GM19193 (cell line): ENCODE results near the gene CLIC3.

Source experiments
- POLR2A ChIP-seq: IDR thresholded peaks from 4 replicates; pipeline ENCODE4 v1.6.1; 2011; ENCODE audit not compliant: insufficient read depth, insufficient read length; ENCODE audit errors: extremely low read depth

CLIC3 gene

DNA sequence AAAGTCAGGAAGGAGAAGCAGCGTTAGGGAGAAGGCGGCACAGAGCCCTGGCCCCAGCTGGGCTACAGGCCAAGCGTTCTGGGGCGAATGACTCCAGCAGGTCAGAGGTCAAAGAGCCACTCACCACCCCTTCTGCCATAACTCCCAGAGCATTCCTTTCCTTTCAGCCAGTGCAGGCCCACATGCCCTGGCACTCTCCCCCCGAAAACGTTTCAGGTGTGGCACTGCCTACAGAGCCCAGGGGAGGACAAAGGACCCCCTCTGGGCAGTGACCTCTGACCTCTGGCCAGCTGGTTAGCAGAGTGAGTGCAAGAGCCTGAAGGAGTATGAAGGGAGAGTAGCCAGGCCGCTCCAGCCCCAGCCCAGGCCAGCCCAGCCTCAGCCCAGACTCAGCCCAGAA lies 26.8 kb upstream of the CLIC3 start:
- TF ChIP-seq POLR2A: no peak

DNA sequence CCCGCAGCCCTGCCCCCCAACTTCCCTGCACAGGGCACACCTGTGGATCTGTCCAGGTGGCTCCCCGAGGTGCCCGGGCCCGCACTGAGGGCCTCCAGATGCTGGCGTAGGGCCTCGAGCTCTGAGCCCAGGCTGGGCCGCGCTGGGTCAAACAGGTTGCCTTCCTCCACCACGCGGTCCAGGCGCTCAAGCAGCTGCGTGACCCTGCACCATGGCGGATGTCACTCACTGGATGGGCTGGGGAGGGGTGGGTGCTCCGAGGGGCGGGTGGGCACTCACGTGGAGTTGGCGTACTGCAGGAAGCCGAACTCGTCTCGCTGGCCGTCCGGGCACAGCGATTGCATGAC lies 26.3 kb upstream of the CLIC3 start:
- no peak for TF ChIP-seq POLR2A

DNA sequence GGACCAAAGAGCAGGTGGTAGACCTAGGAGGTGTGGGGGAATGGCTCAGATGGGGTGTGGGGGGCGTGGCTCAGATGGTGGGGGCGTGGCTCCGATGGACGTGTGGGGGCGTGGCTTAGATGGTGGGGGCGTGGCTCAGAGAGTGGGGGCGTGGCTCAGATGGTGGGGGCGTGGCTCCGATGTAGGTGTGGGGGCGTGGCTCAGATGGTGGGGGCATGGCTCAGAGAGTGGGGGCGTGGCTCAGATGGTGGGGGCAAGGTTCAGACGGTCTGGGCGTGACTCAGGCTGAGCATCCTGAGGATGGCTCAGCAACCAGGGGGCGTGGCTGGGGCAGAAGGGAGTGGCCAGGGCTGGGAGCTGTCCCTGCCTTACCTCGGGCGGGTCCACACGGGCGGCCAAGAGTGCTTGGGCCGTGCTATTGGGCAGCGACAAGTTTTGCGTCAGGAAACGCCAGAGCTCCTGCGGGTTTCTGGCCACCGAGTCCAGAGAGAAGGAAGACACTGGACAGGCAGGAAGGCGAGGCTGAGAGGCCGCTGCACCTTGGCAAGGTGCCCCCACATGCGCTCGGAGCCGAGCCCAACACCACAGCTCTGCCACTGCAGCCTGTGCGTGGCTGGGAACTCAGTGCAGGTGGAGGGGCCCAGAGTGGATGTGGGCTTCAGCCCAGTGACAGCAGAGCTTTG lies 25.8 kb upstream of the CLIC3 start:
- TF ChIP-seq POLR2A: no peak

DNA sequence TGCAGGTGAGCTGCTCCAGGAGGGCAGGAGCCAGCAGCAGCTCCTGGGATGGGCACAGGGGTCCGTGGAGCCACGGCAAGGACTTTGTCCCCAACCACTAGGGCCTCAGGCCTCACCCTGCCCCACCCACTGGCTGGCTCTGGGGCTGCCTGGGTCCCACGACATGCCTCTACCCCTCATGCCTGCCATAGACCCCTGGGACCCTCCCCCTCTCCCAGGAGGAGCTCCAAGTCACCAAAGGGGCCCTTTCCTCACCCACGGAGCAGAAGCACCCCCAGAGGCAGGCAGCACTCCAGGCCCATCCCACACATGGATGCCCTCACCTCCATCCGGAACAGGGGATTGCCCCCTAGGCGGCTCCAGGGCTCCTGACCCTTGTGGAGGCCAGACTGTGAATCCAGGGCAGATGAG lies 25.2 kb upstream of the CLIC3 start:
- TF ChIP-seq POLR2A: no peak

DNA sequence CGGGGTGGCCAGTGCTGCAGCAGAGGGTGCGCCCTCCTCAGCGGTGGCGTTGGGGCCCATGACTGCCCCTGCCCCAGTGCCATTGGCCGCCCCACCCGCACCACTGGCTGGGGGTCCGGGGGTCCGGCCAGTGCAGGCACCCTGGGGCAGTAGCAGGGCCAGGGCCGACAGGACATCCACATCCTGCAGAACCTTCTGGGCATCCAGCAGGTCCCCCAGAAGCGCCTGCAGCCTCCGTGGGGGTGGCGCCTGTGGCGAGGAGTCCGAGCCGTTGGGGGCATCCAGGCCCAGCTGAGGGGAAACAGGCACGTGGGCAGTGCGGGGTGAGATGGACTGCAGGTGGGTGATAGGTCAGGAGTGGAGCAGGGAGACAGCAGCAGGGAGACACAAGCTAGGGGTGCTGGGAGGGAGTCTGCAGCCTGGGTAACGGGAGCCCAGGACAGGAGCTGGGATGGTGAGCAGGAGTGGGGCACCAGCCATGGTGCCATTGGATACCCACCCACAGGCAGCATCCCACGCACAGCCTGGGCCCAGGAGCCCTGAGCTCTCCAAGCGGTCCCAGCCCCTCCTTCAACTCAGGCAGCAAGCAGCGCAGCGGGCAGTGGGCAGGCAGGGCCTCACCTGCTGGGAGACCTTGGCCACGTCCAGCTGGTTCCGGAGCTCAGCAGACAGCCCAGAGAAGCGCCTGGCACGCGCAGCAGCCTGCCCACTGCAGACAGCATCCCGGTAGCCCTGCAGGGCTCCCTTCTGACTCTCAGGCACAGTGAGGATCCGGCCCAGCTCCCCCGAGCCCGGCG lies 24.6 kb upstream of the CLIC3 start:
- TF ChIP-seq POLR2A: no peak

DNA sequence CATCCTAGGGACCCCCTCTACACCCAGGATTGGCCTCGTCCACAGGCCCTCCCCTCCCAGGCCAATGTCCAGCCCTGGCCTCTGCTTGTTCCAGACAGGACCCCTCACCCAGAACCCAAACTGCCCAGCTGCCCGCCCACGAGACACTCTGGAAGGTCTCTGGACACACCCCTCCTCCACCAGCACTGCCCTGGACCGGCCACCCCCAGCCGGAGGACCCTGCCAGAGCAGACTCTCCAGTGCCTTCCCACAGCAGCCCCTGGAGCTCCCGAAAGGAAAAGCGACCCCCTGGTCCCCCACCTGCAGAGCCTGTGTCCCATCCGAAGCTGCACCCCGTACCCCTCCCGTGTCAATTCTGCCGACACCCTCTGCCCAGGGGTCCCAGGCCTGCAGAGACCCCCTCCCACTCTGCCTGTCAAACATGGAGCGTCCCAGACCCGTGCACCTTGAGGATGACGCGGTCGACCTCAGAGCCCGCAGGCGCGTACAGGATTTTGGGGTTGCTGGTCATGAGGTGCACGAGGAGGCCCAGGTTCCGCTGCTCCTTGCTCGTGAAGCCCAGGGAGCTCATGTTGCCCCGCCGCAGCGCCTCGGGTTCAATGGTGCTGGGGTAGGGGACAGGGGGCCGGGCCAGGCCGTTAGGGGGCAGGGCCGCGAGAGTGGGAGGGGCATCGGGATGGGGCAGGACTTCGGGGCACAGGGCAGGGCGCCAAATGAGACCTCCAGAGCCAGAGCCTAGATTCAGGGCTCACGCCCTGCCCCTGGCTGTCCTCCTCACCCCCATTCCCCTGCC lies 23.7 kb upstream of the CLIC3 start:
- TF ChIP-seq POLR2A: no peak

DNA sequence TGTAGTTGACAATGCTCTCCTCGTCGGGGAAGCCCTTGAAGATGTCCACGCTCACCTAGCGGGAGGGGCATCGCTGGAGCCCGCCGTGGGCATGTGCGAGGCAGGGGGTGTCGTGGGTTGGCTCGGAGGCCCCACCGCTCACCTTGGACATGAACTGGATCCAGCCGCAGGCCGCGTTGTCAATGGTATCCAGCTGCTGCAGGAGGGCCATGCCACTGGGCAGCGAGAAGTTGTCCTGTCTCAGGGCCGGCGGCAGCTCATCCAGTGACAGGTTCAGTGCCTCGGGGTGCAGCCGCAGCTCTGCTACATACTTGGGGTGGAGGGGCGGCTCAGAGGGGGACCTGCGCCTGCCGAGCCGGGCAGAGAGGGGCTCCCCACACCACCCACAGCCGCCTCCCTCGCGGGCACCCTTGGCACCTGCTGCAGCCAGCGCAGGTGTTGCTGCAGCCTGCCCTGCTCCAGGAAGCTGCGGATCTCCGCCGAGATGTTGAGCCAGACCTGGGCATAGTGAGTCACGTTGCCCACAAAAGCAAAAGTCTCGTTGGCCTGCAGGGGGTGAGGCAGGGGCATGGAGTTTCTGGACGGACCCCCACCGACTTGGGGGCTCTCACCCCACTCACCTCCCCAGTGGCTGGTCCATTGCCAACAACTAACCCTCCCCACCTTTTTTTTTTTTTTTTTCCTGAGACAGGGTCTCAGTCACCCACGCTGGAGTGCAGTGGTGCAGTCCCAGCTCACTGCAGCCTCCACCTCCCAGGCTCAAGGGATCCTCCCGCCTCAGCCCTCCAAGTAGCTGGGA lies 22.6 kb upstream of the CLIC3 start:
- TF ChIP-seq POLR2A: no peak

DNA sequence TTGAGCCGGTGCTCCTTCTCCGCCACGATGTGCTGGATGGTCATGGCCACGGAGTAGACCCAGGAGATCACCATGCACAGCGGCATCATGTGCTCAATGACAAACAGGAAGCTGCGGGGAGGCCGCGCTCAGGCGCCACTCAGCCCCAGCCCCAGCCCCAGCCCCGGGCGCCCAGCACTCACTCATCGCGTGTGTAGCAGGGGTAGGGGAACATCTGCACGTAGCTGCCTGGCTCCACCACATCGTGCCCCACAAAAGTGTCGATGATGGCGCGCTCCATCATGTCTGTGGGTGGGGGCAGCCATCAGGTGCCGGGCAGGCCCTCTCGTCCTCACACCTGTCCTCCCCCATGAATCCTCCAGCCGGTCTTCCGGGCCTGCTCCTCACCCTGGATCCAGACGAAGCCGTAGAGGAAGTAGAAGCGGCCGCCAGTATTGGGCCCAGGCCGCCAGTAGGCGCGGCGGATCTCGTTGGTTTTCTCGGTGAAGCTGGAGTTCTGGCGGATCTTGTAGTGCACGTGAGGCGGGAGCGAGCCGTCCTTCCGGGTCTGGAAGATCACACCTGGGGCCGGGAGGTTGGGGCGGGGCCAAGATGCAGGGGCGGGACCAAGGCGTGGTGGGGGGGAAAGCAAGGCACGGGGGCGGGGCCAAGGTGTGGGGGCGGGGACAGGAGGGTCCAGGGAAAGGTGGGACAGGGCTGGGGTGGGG lies 21.6 kb upstream of the CLIC3 start:
- TF ChIP-seq POLR2A: no peak

DNA sequence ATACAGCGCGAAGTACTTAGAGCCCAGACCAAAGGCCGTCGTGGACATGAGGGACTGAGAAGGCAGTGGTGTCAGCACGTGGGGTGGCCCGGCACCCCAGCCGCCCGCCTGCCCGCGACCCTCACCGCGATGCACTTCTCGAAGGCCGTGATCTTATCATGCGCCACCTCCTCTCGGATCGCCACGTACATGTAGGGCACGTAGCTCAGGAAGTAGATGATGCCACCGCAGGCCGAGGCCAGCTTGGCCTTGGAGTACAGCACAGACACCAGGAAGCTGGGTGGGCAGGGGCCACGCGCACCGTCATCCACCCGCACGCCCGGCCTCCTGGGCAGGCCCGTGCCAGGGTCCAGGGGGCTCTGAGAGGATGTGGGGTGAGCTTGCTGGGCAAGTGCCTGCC lies 20.7 kb upstream of the CLIC3 start:
- no peak for TF ChIP-seq POLR2A

DNA sequence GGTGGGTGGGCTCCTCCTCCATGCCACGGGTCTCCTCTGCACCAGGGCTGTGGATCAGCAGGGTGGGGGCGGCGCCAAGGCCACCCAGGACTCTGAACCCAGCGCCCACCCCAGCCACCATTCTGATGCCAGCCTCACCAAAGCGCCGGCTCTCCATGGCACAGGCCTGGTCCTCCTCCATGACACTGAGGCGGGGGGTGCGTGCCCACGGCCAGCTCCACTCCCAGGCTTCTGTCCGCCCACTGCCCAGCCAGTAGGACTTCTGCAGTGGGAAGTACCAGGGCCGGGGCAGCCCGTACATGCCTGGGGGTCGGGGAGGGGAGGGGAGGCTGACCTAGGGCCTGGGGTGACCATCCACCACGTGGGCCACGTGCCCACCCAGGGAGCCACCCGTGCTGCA lies 20.1 kb upstream of the CLIC3 start:
- no peak for TF ChIP-seq POLR2A

DNA sequence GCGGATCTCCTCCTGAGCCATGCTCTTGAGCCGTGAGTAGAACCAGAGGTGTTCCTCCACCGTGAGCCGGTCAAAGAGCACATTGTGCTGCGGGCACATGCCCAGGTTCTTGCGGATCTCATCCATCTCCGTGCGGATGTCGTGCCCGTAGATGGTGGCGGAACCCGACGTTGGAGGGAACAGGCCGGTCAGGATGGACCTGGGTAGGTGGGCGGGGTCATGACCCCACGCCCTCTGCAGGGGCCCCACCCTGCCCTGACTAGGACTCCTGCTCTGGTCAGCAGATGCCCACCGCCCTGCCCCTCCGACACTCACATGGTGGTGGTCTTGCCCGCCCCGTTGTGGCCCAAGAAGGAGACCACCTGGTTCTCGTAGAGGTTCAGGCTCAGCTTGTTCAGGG lies 19.6 kb upstream of the CLIC3 start:
- TF ChIP-seq POLR2A: no peak

DNA sequence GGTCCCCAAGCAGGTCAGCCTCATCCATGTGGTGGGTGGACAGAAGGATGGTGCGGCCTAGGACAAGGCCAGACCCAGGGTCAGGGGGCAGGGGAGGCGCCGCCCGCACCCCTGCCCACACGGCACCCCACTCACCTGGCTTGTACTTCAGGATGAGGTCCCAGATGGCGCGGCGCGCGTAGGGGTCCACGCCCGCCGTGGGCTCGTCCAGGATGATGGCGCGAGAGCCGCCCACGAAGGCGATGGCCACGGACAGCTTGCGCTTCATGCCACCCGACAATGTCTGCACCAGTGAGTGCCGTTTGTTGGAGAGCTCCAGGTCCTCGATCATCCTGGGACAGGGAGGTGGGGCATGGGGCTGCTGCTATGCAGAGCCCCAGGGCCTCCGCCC lies 19.2 kb upstream of the CLIC3 start:
- no peak for TF ChIP-seq POLR2A

DNA sequence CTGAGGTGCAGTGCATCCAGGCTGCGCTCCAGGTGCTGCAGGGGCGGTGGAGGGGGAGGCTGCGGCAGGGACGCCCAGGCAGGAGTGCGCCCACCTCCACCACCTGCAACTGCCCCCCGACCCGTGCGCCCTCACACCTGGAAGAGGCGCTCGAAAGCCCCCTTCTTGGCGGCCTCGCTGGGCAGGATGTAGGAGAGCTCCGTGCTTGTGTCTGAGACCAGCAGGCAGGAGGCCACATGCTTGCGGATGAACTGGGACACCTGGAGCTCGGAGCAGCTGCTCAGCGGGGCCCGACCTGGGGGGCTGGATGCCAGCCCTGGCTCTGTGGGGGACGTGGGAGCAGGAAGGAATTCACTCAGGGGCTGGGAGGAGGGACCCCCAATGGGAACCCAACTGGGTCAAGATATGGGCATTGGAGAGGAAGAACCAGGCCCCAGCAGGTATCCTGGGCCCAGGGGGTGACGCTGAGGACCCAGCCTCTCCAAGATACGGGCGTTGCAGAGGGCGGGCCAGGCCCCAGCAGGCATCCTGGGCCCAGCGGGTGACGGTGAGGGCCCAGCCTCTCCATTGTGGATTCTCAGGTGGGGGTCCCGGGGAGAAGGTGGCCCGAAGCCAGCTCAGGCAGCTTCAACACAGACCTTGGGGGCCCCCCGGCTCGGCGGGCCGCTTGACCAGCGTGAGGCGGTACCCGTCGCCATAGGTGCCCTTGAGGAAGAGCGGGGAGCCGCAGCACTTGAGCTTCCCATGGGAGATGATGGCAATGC lies 18.6 kb upstream of the CLIC3 start:
- no peak for TF ChIP-seq POLR2A

DNA sequence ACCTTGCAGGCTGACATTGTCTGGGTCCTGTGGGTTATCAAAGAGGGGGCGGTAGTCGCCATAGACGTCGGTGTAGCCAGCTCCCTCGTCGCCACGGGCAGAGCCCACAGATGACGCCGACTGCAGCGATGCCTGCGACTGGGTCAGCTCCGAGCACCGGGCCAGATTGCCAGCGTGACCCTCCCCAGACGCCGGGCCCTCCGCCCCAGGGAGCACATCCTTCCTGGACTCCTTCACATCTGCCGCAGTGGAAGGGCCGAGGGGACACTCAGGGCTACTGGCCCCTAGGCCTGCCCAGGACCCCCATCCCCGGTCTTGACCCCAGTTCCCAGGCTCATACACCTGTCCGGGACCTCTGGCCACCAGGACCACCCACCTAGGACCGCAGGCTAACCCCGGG lies 17.8 kb upstream of the CLIC3 start:
- TF ChIP-seq POLR2A: no peak

DNA sequence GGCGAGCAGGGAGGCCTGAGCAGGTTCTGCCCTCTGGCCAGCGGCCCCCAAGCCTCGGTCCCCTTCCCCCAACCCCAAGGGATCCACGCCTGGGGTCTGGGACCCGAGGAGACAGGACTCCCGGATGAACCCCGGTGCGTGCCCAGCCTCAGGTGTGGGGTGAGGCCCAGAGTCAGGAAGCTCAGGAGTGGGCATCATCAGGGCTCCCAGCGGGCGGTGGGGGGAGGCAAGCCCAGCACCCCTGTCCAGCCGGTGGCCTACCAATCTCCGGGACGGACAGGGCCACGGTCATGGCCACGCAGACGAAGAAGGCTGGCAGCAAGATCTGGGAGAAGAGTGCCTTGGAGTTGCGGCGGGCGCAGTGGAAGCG lies 17.2 kb upstream of the CLIC3 start:
- no peak for TF ChIP-seq POLR2A
